GM12878 (cell line): ENCODE data around the gene INSIG2. TPM values are rescaled to one million over a fixed set of nuclear protein-coding genes. Genes with fewer than 3 reads are reported as not detected.

Source experiments
- ATAC-seq: fragments of 200-7000 bp; cut with Tn5 transposase; 3 replicates; pipeline ENCODE4 v1.9.1; 2020; ENCODE audit warnings: mild to moderate bottlenecking, moderate library complexity
- BruUV-seq: library from RNA; stranded (reverse); fragments of 400-500 nt; replicated peaks from 2 replicates; lab custom pipeline; 2021; lab: Mats Ljungman, UMichigan
- CTCF ChIA-PET: fragments of 300-600 bp; sonication (Branson Sonifier 250); formaldehyde crosslinking; extraction: SDS; loops from one replicate; lab custom pipeline; 2021; ENCODE audit warnings: inconsistent platforms; lab: Yijun Ruan, JAX
- POLR2A ChIA-PET: fragments of 350-600 bp; formaldehyde crosslinking; extraction: SDS; loops from one replicate; lab custom pipeline; 2021; ENCODE audit warnings: inconsistent platforms; lab: Charles Lee
- RAD21 ChIA-PET: fragments of 300-600 bp; sonication (Branson Sonifier 250); formaldehyde crosslinking; loops from one replicate; lab custom pipeline; 2023; ENCODE audit warnings: antibody characterized with exemption; ENCODE audit not compliant: unreplicated experiment; lab: Charles Lee
- SMC1A ChIA-PET: fragments of 300-600 bp; sonication (Branson Sonifier 250); formaldehyde crosslinking; loops from one replicate; lab custom pipeline; 2023; ENCODE audit not compliant: unreplicated experiment, uncharacterized antibody; lab: Charles Lee
- DNase-seq: peaks from one replicate; pipeline ENCODE4 v3.0.0-alpha.2; 2011; ENCODE audit warnings: low read depth, low spot score
- FAIRE-seq: peaks from 3 replicates; lab custom pipeline; 2011; peaks lifted over from hg19 to GRCh38; lab: Jason Lieb, UNC
- H2AFZ ChIP-seq: 2 replicates; pipeline ENCODE4 v1.6.0; 2011; ENCODE audit warnings: low read depth, low read length, control low read depth; ENCODE audit not compliant: control insufficient read depth
- H3K27ac ChIP-seq: 2 replicates; pipeline ENCODE4 v1.5.1; 2011; ENCODE audit warnings: control low read depth; ENCODE audit not compliant: control insufficient read depth, insufficient read depth
- H3K27me3 ChIP-seq, 2 experiments: replicated peaks in 1 of 2; 2 replicates each; pipeline versions ENCODE4 v1.6.0 to v1.6.1; 2011; ENCODE audit warnings: low read length in 1 of 2; ENCODE audit not compliant: control insufficient read depth in 2 of 2, insufficient read depth in 2 of 2
- H3K36me3 ChIP-seq, 2 experiments: 2 replicates each; pipeline ENCODE4 v1.5.1; 2011; ENCODE audit warnings: low read length in 1 of 2; ENCODE audit not compliant: control insufficient read depth in 2 of 2, insufficient read depth in 2 of 2
- H3K4me1 ChIP-seq: 2 replicates; pipeline ENCODE4 v1.6.1; 2011; ENCODE audit warnings: mild to moderate bottlenecking, low read length, moderate library complexity, mixed read lengths; ENCODE audit not compliant: control insufficient read depth, insufficient read depth
- H3K4me2 ChIP-seq: 2 replicates; pipeline ENCODE4 v1.6.0; 2011; ENCODE audit warnings: control low read depth; ENCODE audit not compliant: control insufficient read depth, insufficient read depth
- H3K4me3 ChIP-seq: fragments of 200-600 bp; sonication (generic); 2 replicates; pipeline ENCODE4 v1.5.1; 2016
- H3K79me2 ChIP-seq: 2 replicates; pipeline ENCODE4 v1.6.0; 2011; ENCODE audit warnings: low read length; ENCODE audit not compliant: control insufficient read depth, insufficient read depth
- H3K9ac ChIP-seq: 2 replicates; pipeline ENCODE4 v1.8.0; 2011; ENCODE audit warnings: low read length, control low read depth, mixed read lengths; ENCODE audit not compliant: control insufficient read depth, insufficient read depth
- H3K9me3 ChIP-seq: replicated peaks from 3 replicates; pipeline ENCODE4 v1.5.1; 2011; ENCODE audit warnings: mild to moderate bottlenecking, low read length; ENCODE audit not compliant: control insufficient read depth, insufficient read depth
- H4K20me1 ChIP-seq: 2 replicates; pipeline ENCODE4 v1.6.0; 2011; ENCODE audit not compliant: control insufficient read depth, insufficient read depth
- E2F4 ChIP-seq: IDR thresholded peaks from 2 replicates; pipeline ENCODE4 v1.6.1; 2012; ENCODE audit warnings: low read depth, low read length, improper control_type of control experiment
- FOXK2 ChIP-seq: fragments of 450-650 bp; IDR thresholded peaks from 2 replicates; pipeline ENCODE4 v1.6.1; 2017; ENCODE audit warnings: mild to moderate bottlenecking, moderate library complexity
- HDGF ChIP-seq: fragments of 450-650 bp; IDR thresholded peaks from 2 replicates; pipeline ENCODE4 v1.6.1; 2016; ENCODE audit warnings: antibody characterized with exemption
- JUNB ChIP-seq: IDR thresholded peaks from 2 replicates; pipeline ENCODE4 v1.6.1; 2016; ENCODE audit warnings: antibody characterized with exemption, mild to moderate bottlenecking
- MEF2B ChIP-seq: fragments of 450-650 bp; IDR thresholded peaks from 2 replicates; pipeline ENCODE4 v1.6.1; 2018; ENCODE audit warnings: mild to moderate bottlenecking, moderate library complexity; ENCODE audit not compliant: partially characterized antibody, poor library complexity, severe bottlenecking
- NR2C2 ChIP-seq: IDR thresholded peaks from 2 replicates; pipeline ENCODE4 v1.6.1; 2011; ENCODE audit warnings: borderline replicate concordance, low read depth; ENCODE audit not compliant: control insufficient read depth, insufficient read length
- RFX5 ChIP-seq: IDR thresholded peaks from 2 replicates; pipeline ENCODE4 v1.6.1; 2011; ENCODE audit warnings: low read depth, low read length, improper control_type of control experiment
- STAT3 ChIP-seq: IDR thresholded peaks from 2 replicates; pipeline ENCODE4 v1.6.1; 2011; ENCODE audit warnings: low read depth, low read length, improper control_type of control experiment
- WGBS: methylation state at CpG from one replicate; pipeline ENCODE4 v1.1.6; 2016; ENCODE audit warnings: low lambda C conversion rate; ENCODE audit not compliant: insufficient replicate concordance, insufficient coverage; ENCODE audit errors: missing lambda C conversion rate; 5-methylcytosine and 5-hydroxymethylcytosine counted together
- in situ Hi-C: fragments of 300-500 bp; cut with MboI; formaldehyde crosslinking; loops from 9 replicates; pipeline ENCODE4 v1.14.3; 2018; ENCODE audit warnings: mixed read lengths
- intact Hi-C: fragments of 100-400 bp; cut with micrococcal nuclease; formaldehyde crosslinking; loops from one replicate; pipeline ENCODE4 v1.14.2; 2022; ENCODE audit not compliant: unreplicated experiment
- polyA plus RNA-seq, 11 experiments: library from polyadenylated mRNA; depleted of rRNA in 4 of 11; unstranded in 6 of 11; stranded (reverse) in 5 of 11; fragments of >200 nt; fragmentation: Nextera tagmentation in 4 of 11; fragmentation: Illumina TruSeq in 1 of 11; extraction: Ambion mirVana in 4 of 11; extraction: Trizol in 1 of 11; gene quantifications; 1 replicate in 1 of 11; 2 replicates in 10 of 11; pipeline versions ENCODE4 v1.2.1 to v1.2.3, GENCODE V29; 2011 to 2016; ENCODE audit warnings: inconsistent platforms in 2 of 11, missing spikeins in 2 of 11, low read depth in 1 of 11
- total RNA-seq, 4 experiments: library from RNA; depleted of rRNA in 3 of 4; stranded (reverse); fragments of >200 nt in 3 of 4; fragmentation: Illumina TruSeq in 1 of 4; extraction: Trizol in 1 of 4; gene quantifications; 2 replicates each; pipeline versions ENCODE4 v1.2.1 to v1.2.3, GENCODE V29; 2013 to 2021

The INSIG2 gene
- total and polyA plus RNA-seq, 10 of the 15 experiments (the other 5 are each of a cell fraction or from before 2014, with no cell fraction given): 4.9 to 92.7 (median 12.0) TPM

GRCh38 chr2:118078734-118079133, 9.5 kb upstream of the INSIG2 start:
- FAIRE-seq: no peak
- no peak overlapping the region for H3K4me2 ChIP-seq
- H4K20me1 ChIP-seq: no peaks in the 10 kb centered on the region
- no peaks in the 10 kb centered on the region for H3K4me1 ChIP-seq
- H2AFZ ChIP-seq: no peak overlapping the region
- intact Hi-C loops: no loop called here
- no peak overlapping the region for H3K27ac ChIP-seq
- POLR2A ChIA-PET: no interaction called here
- CTCF ChIA-PET: interaction anchor here (0.7 to 2.6 kb wide), 4 partner anchors 16 to 53 kb away, joined by 3 to 14 read pairs (median 6); no protein-coding TSS in a partner anchor
- in situ Hi-C loops: no loop called here
- no peak for TF ChIP-seq E2F4
- no peak for TF ChIP-seq MEF2B
- TF ChIP-seq FOXK2: no peak
- TF ChIP-seq NR2C2: no peak
- no peak for TF ChIP-seq JUNB
- TF ChIP-seq HDGF: no peak
- TF ChIP-seq RFX5: no peak
- TF ChIP-seq STAT3: no peak
- TF ChIP-seq, all 136 proteins: peak for 0
- no peak overlapping the region for H3K9ac ChIP-seq
- DNase-seq: no peak
- no TSS peak for BruUV-seq
- ChIA-PET SMC1A (interaction anchor here (1.2 to 2.9 kb wide), 7 partner anchors 8 to 73 kb away, joined by 3 to 16 read pairs (median 7); no protein-coding TSS in a partner anchor), RAD21 (interaction anchor here (0.9 to 1.3 kb wide), 3 partner anchors 11 to 46 kb away, joined by 3 to 6 read pairs (median 3); no protein-coding TSS in a partner anchor)
- WGBS: 44% methylated on average over 3 of the region's 3 CpGs
- peaks cover 0 to 16% of the 10 kb centered on the region in 2 experiments; a peak in 1 of 4 replicates for H3K27me3 ChIP-seq
- no peak for ATAC-seq
- no peak overlapping the region for H3K4me3 ChIP-seq
- H3K36me3 ChIP-seq: no peaks in the 10 kb centered on the region
- H3K79me2 ChIP-seq: no peaks in the 10 kb centered on the region
- no peaks in the 10 kb centered on the region for H3K9me3 ChIP-seq
